H9 (cell line): ENCODE data around the gene LMO1. TPM values are rescaled to one million over a fixed set of nuclear protein-coding genes. Genes with fewer than 3 reads are reported as not detected.

Experiments used
- DNase-seq: peaks from one replicate; pipeline ENCODE4 v3.0.0-alpha.2; 2017
- H2AFZ ChIP-seq: one replicate; pipeline ENCODE4 v1.6.1; 2013; ENCODE audit warnings: mild to moderate bottlenecking, low read length, control low read depth, moderate library complexity
- H2AK5ac ChIP-seq: 2 replicates; pipeline ENCODE4 v1.6.1; 2013; ENCODE audit warnings: low read length, control low read depth, mixed read lengths; ENCODE audit not compliant: insufficient read length
- H2BK120ac ChIP-seq: one replicate; pipeline ENCODE4 v1.6.1; 2013; ENCODE audit warnings: low read depth, mild to moderate bottlenecking, low read length, control low read depth, inconsistent platforms; ENCODE audit not compliant: poor library complexity, severe bottlenecking
- H2BK12ac ChIP-seq: 2 replicates; pipeline ENCODE4 v1.6.1; 2013; ENCODE audit warnings: low read length, control low read depth, mixed read lengths, low read depth; ENCODE audit not compliant: insufficient read length
- H2BK15ac ChIP-seq: 2 replicates; pipeline ENCODE4 v1.6.1; 2013; ENCODE audit warnings: low read depth, low read length, control low read depth
- H2BK20ac ChIP-seq: one replicate; pipeline ENCODE4 v1.6.1; 2013; ENCODE audit warnings: low read depth, mild to moderate bottlenecking, low read length, control low read depth, inconsistent platforms; ENCODE audit not compliant: poor library complexity, severe bottlenecking
- H2BK5ac ChIP-seq: 2 replicates; pipeline ENCODE4 v1.6.1; 2013; ENCODE audit warnings: low read length, control low read depth, mixed read lengths; ENCODE audit not compliant: insufficient read length
- H3K14ac ChIP-seq: 2 replicates; pipeline ENCODE4 v1.6.1; 2013; ENCODE audit warnings: low read length, control low read depth; ENCODE audit not compliant: insufficient read depth
- H3K18ac ChIP-seq: 2 replicates; pipeline ENCODE4 v1.6.1; 2013; ENCODE audit warnings: low read depth, mild to moderate bottlenecking, mixed read lengths, low read length, control low read depth; ENCODE audit not compliant: insufficient read length
- H3K23ac ChIP-seq: 2 replicates; pipeline ENCODE4 v1.6.1; 2013; ENCODE audit warnings: low read length, control low read depth, mixed read lengths, low read depth; ENCODE audit not compliant: insufficient read length
- H3K23me2 ChIP-seq: 2 replicates; pipeline ENCODE4 v1.6.1; 2013; ENCODE audit warnings: low read depth, mild to moderate bottlenecking, mixed read lengths, low read length, control low read depth; ENCODE audit not compliant: insufficient read length, poor library complexity, severe bottlenecking
- H3K27ac ChIP-seq: 2 replicates; pipeline ENCODE4 v1.5.1; 2013; ENCODE audit warnings: low read length, control low read depth, mixed read lengths, low read depth; ENCODE audit not compliant: insufficient read length
- H3K27me3 ChIP-seq: 2 replicates; pipeline ENCODE4 v1.6.1; 2013; ENCODE audit warnings: low read length, control low read depth, inconsistent platforms; ENCODE audit not compliant: insufficient read depth
- H3K4ac ChIP-seq: 2 replicates; pipeline ENCODE4 v1.6.1; 2013; ENCODE audit warnings: low read depth, mild to moderate bottlenecking, control low read depth, inconsistent platforms, low read length, moderate library complexity
- H3K4me1 ChIP-seq: 2 replicates; pipeline ENCODE4 v1.6.1; 2013; ENCODE audit warnings: low read length, control low read depth, inconsistent platforms; ENCODE audit not compliant: insufficient read depth
- H3K4me2 ChIP-seq: 2 replicates; pipeline ENCODE4 v1.6.1; 2013; ENCODE audit warnings: low read length, control low read depth, mixed read lengths; ENCODE audit not compliant: insufficient read length, insufficient read depth
- H3K56ac ChIP-seq: 2 replicates; pipeline ENCODE4 v1.6.1; 2013; ENCODE audit warnings: low read depth, mild to moderate bottlenecking, mixed read lengths, low read length, control low read depth; ENCODE audit not compliant: insufficient read length
- H3K79me1 ChIP-seq: 2 replicates; pipeline ENCODE4 v1.6.1; 2013; ENCODE audit warnings: low read depth, mild to moderate bottlenecking, moderate library complexity, low read length, control low read depth, inconsistent platforms; ENCODE audit not compliant: insufficient read depth, poor library complexity, severe bottlenecking
- H3K79me2 ChIP-seq: 2 replicates; pipeline ENCODE4 v1.6.1; 2013; ENCODE audit warnings: low read length, control low read depth, inconsistent platforms; ENCODE audit not compliant: insufficient read depth
- H3K9ac ChIP-seq: 2 replicates; pipeline ENCODE4 v1.6.1; 2013; ENCODE audit warnings: low read length, control low read depth, mixed read lengths; ENCODE audit not compliant: insufficient read length; ENCODE audit errors: extremely low read depth
- H3K9me3 ChIP-seq: one replicate; pipeline ENCODE4 v1.6.1; 2013; ENCODE audit warnings: low read depth, low read length, inconsistent platforms; ENCODE audit not compliant: control insufficient read depth
- H3T11ph ChIP-seq: one replicate; pipeline ENCODE4 v1.6.1; 2013; ENCODE audit warnings: mild to moderate bottlenecking, low read length, control low read depth, inconsistent platforms
- H4K20me1 ChIP-seq: one replicate; pipeline ENCODE4 v1.6.1; 2013; ENCODE audit not compliant: control insufficient read depth, insufficient read length, insufficient read depth
- H4K5ac ChIP-seq: 2 replicates; pipeline ENCODE4 v1.6.1; 2013; ENCODE audit warnings: low read depth, mild to moderate bottlenecking, mixed read lengths, low read length, control low read depth; ENCODE audit not compliant: insufficient read length
- H4K8ac ChIP-seq: replicated peaks from 2 replicates; pipeline ENCODE4 v1.6.1; 2013; ENCODE audit warnings: low read length, control low read depth, mixed read lengths, low read depth; ENCODE audit not compliant: insufficient read length
- H4K91ac ChIP-seq: 2 replicates; pipeline ENCODE4 v1.6.1; 2013; ENCODE audit warnings: low read depth, mild to moderate bottlenecking, moderate library complexity, mixed read lengths, low read length, control low read depth; ENCODE audit not compliant: insufficient read length
- H3K27ac Mint-ChIP-seq, 3 experiments: 2 replicates in 2 of 3; 3 replicates in 1 of 3; pipeline ENCODE4 v1.8.0; 2020 to 2021; ENCODE audit warnings: mixed read lengths in 3 of 3, mild to moderate bottlenecking in 1 of 3, moderate library complexity in 1 of 3
- H3K27me3 Mint-ChIP-seq: 2 replicates; pipeline ENCODE4 v1.8.0; 2021; ENCODE audit warnings: low read depth, mild to moderate bottlenecking, moderate library complexity, mixed read lengths
- H3K36me3 Mint-ChIP-seq, 3 experiments: 2 replicates in 2 of 3; 3 replicates in 1 of 3; pipeline ENCODE4 v1.8.0; 2020 to 2021; ENCODE audit warnings: low read depth in 3 of 3, mixed read lengths in 3 of 3; ENCODE audit not compliant: insufficient read depth in 1 of 3
- H3K4me1 Mint-ChIP-seq, 2 experiments: 2 replicates each; pipeline ENCODE4 v1.8.0; 2020; ENCODE audit warnings: mixed read lengths in 2 of 2
- H3K4me3 Mint-ChIP-seq, 2 experiments: 2 replicates in 1 of 2; 3 replicates in 1 of 2; pipeline ENCODE4 v1.8.0; 2020 to 2021; ENCODE audit warnings: mild to moderate bottlenecking in 2 of 2, mixed read lengths in 2 of 2, moderate library complexity in 1 of 2
- H3K9me3 Mint-ChIP-seq, 2 experiments: 2 replicates in 1 of 2; 3 replicates in 1 of 2; pipeline ENCODE4 v1.8.0; 2020; ENCODE audit warnings: mild to moderate bottlenecking in 2 of 2, mixed read lengths in 2 of 2, moderate library complexity in 1 of 2
- WGBS: extraction: QIAGEN DNeasy Blood & Tissue Kit; methylation state at CpG from one replicate; pipeline ENCODE4 v1.1.7; 2013; ENCODE audit warnings: missing lambda C conversion rate, low lambda C conversion rate, mixed read lengths; ENCODE audit not compliant: insufficient read length; ENCODE audit errors: extremely low coverage; 5-methylcytosine and 5-hydroxymethylcytosine counted together
- total RNA-seq: library from RNA; stranded (reverse); gene quantifications from 2 replicates; pipeline ENCODE4 v1.2.1, GENCODE V29; 2021
- TF ChIP-seq, protein P1 (sequence below): fragments of 200-600 bp; sonication (generic); conservative IDR thresholded peaks from 3 replicates; pipeline ENCODE4 v1.8.0; 2021; ENCODE audit warnings: antibody characterized with exemption, mild to moderate bottlenecking

LMO1 gene
- total RNA-seq, 1 experiment from 2014 or later = 0.50 TPM

DNA sequence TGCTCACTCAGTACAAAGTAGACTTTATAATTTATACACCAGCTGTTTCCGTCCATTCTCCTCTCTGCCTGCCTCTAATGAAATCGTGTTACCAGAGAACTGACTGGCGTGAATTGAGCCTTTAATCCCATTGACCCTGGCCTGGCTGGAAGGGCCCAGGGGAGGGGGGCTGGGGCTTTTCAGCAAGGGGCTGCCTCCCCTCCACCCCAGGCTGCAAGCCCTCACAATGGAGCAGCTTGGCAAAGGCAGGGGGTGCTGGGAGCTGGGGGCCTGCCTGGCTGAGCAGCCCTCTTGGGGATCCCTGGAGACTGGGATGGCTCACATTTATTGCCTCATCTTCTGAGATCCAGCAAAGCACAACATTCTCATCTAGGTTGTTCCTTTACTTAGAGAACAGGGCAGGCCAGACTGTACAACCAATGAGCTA, 25.8 kb upstream of the LMO1 start:
- Histone ChIP-seq H3K9me3 (no peaks in the 10 kb centered on the region), H3K4ac (no peak overlapping the region), H3K79me2 (no peaks in the 10 kb centered on the region), H3K4me2 (no peak overlapping the region), H3T11ph (no peak overlapping the region), H3K18ac (no peak overlapping the region), H3K27ac (no peak overlapping the region), H2BK15ac (no peak overlapping the region), H2BK12ac (no peak overlapping the region), H3K14ac (no peak overlapping the region), H3K79me1 (no peaks in the 10 kb centered on the region), H3K23me2 (no peaks in the 10 kb centered on the region), H4K20me1 (no peaks in the 10 kb centered on the region), H2BK5ac (no peak overlapping the region), H2BK20ac (no peak overlapping the region), H4K8ac (no peak overlapping the region), H3K23ac (no peak overlapping the region), H3K4me1 (no peaks in the 10 kb centered on the region), H2AK5ac (no peak overlapping the region), H2BK120ac (no peak overlapping the region), H3K56ac (no peak overlapping the region), H4K91ac (no peak overlapping the region), H3K27me3 (no peaks in the 10 kb centered on the region), H4K5ac (no peak overlapping the region), H2AFZ (no peak overlapping the region), H3K9ac (no peak overlapping the region)
- no peak overlapping the region for H3K4me3 Mint-ChIP-seq
- no peaks in the 10 kb centered on the region; a peak in 1 of 5 replicates for H3K9me3 Mint-ChIP-seq
- H3K4me1 Mint-ChIP-seq = peaks cover 9 to 28% of the 10 kb centered on the region in 2 experiments
- H3K36me3 Mint-ChIP-seq = no peaks in the 10 kb centered on the region
- peak overlapping the region in 1 of 3 experiments; percentile 21; a peak in 1 of 7 replicates for H3K27ac Mint-ChIP-seq
- H3K27me3 Mint-ChIP-seq = peaks cover 15% of the 10 kb centered on the region
- TF ChIP-seq, protein P1, sequence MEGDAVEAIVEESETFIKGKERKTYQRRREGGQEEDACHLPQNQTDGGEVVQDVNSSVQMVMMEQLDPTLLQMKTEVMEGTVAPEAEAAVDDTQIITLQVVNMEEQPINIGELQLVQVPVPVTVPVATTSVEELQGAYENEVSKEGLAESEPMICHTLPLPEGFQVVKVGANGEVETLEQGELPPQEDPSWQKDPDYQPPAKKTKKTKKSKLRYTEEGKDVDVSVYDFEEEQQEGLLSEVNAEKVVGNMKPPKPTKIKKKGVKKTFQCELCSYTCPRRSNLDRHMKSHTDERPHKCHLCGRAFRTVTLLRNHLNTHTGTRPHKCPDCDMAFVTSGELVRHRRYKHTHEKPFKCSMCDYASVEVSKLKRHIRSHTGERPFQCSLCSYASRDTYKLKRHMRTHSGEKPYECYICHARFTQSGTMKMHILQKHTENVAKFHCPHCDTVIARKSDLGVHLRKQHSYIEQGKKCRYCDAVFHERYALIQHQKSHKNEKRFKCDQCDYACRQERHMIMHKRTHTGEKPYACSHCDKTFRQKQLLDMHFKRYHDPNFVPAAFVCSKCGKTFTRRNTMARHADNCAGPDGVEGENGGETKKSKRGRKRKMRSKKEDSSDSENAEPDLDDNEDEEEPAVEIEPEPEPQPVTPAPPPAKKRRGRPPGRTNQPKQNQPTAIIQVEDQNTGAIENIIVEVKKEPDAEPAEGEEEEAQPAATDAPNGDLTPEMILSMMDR = no peak
- DNase-seq = no peak
- no CpG with 5 or more reads among the region's 3 CpGs for WGBS
